ENCODE measurements around the gene MEF2D.

The MEF2D gene

GRCh38 chr1:156423422-156424352 is 76.9 kb downstream of the MEF2D start:
- Histone ChIP-seq H3K36me3 (ENCODE audit: control insufficient read depth in 5 of 5, insufficient read depth in 5 of 5, low read length in 5 of 5) (no peaks in the 10 kb centered on the region), H3K27ac (ENCODE audit: low read depth, low read length) (no peak overlapping the region)

DNA sequence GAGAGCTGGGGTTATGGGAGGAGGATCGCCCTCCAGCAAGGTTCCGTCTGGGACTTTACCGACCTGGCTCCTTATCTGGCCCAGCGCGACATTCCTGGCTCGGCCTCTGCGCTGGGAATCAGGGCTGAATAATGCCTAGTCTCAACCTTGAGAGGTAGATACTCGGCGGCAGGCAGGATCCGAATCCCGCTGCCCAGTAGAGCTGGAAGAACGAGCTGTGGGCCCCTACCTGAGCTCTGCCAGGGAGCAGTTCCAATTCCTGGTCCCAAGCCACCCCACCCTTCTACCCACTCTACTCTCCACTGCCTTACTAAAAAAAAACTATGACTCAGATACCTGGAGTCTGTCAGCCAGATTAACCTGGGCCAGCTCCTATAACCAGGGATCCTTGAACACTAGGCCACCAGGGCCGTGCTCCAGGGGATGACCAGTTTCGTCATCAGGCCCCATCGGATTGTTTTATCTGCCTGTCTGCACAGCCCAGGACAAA is 77.9 kb downstream of the MEF2D start:
- Histone ChIP-seq H3K27me3 (ENCODE audit: control insufficient read depth in 5 of 5, insufficient read depth in 4 of 5, low read length in 5 of 5) (peaks cover 37 to 76% (median 65%) of the 10 kb centered on the region in 5 donors), H3K27ac (ENCODE audit: low read depth, low read length) (no peak overlapping the region)

More at GRCh38 chr1:156423422-156424352, 76.9 kb downstream of the MEF2D start:
- H3K9me3 ChIP-seq (ENCODE audit: control insufficient read depth in 5 of 5, low read length in 5 of 5), result no peaks in the 10 kb centered on the region
- no peak overlapping the region for H3K4me3 ChIP-seq (ENCODE audit: low read depth in 1 of 5, low read length in 5 of 5)
- H3K27me3 ChIP-seq (ENCODE audit: control insufficient read depth in 5 of 5, insufficient read depth in 4 of 5, low read length in 5 of 5), result peaks cover 46 to 75% (median 64%) of the 10 kb centered on the region in 5 donors
- H3K4me1 ChIP-seq (ENCODE audit: control insufficient read depth in 5 of 5, insufficient read depth in 5 of 5, low read length in 5 of 5), result peaks cover 0 to 32% (median 26%) of the 10 kb centered on the region in 5 donors
- no peak overlapping the region for H3K9ac ChIP-seq (ENCODE audit: low read length in 5 of 5)

DNA sequence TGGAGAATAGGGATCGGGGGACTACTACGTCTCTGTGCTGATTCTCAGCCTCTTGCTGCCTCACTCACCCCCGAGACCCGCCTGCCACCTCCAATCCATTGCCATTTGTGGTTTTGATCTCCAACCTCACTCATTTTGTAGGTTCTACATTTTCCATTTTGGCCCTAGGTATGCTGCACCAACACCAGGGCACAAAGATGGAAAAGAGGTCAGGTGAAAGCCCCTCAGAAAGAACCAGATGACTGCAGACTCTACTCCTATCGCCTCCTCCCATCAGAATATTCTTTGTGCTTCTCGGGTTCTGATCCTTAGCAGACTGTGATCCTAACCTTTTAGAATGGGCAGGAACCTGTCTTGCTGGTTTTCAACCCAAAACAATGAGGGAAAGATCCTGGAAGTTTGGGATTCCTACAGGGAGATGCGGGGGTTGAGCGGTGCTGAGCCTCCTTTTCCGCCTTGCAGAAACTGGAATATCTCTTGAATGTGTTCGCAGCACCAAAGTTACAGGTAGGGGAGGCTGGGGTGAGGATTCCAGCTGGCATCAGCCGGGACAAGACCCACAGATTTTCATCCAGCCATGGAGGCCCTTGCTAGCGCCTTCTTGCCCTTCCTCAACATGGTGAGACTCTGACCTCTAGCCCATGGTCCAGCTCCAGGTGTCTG is 78.5 kb downstream of the MEF2D start:
- H3K36me3 ChIP-seq (ENCODE audit: control insufficient read depth in 5 of 5, insufficient read depth in 5 of 5, low read length in 5 of 5), result no peaks in the 10 kb centered on the region
- no peak overlapping the region for H3K27ac ChIP-seq (ENCODE audit: low read depth, low read length)
- H3K27me3 ChIP-seq (ENCODE audit: control insufficient read depth in 5 of 5, insufficient read depth in 4 of 5, low read length in 5 of 5), result peaks cover 39 to 82% (median 69%) of the 10 kb centered on the region in 5 donors
- H3K4me1 ChIP-seq (ENCODE audit: control insufficient read depth in 5 of 5, insufficient read depth in 5 of 5, low read length in 5 of 5), result peaks cover 0 to 26% (median 22%) of the 10 kb centered on the region in 5 donors
- no peak overlapping the region for H3K9ac ChIP-seq (ENCODE audit: low read length in 5 of 5)
- H3K9me3 ChIP-seq (ENCODE audit: control insufficient read depth in 5 of 5, low read length in 5 of 5), result no peaks in the 10 kb centered on the region
- H3K4me3 ChIP-seq (ENCODE audit: low read depth in 1 of 5, low read length in 5 of 5), result peak overlapping the region in 3 of 5 donors; percentile 17 to 59 (median 17)

More for the DNA sequence above, 77.9 kb downstream of the MEF2D start:
- H3K9me3 ChIP-seq (ENCODE audit: control insufficient read depth in 5 of 5, low read length in 5 of 5), result no peaks in the 10 kb centered on the region
- no peak overlapping the region for H3K4me3 ChIP-seq (ENCODE audit: low read depth in 1 of 5, low read length in 5 of 5)
- H3K9ac ChIP-seq (ENCODE audit: low read length in 5 of 5), result no peak overlapping the region
- peaks cover 0 to 26% (median 22%) of the 10 kb centered on the region in 5 donors for H3K4me1 ChIP-seq (ENCODE audit: control insufficient read depth in 5 of 5, insufficient read depth in 5 of 5, low read length in 5 of 5)
- no peaks in the 10 kb centered on the region for H3K36me3 ChIP-seq (ENCODE audit: control insufficient read depth in 5 of 5, insufficient read depth in 5 of 5, low read length in 5 of 5)

GRCh38 chr1:156421062-156421938 is 79.3 kb downstream of the MEF2D start:
- H3K36me3 ChIP-seq (ENCODE audit: control insufficient read depth in 5 of 5, insufficient read depth in 5 of 5, low read length in 5 of 5), result no peaks in the 10 kb centered on the region
- H3K4me3 ChIP-seq (ENCODE audit: low read depth in 1 of 5, low read length in 5 of 5), result peak overlapping the region in 4 of 5 donors; percentile 17 to 59 (median 35)
- H3K27ac ChIP-seq (ENCODE audit: low read depth, low read length), result no peak overlapping the region
- peaks cover 0 to 26% (median 22%) of the 10 kb centered on the region in 5 donors for H3K4me1 ChIP-seq (ENCODE audit: control insufficient read depth in 5 of 5, insufficient read depth in 5 of 5, low read length in 5 of 5)
- peaks cover 46 to 87% (median 73%) of the 10 kb centered on the region in 5 donors for H3K27me3 ChIP-seq (ENCODE audit: control insufficient read depth in 5 of 5, insufficient read depth in 4 of 5, low read length in 5 of 5)
- H3K9ac ChIP-seq (ENCODE audit: low read length in 5 of 5), result peak overlapping the region in 1 of 5 donors; percentile 41
- no peaks in the 10 kb centered on the region for H3K9me3 ChIP-seq (ENCODE audit: control insufficient read depth in 5 of 5, low read length in 5 of 5)

GRCh38 chr1:156420205-156421061 is 80.1 kb downstream of the MEF2D start:
- Histone ChIP-seq H3K9ac (ENCODE audit: low read length in 5 of 5) (peak overlapping the region in 1 of 5 donors; percentile 10), H3K27me3 (ENCODE audit: control insufficient read depth in 5 of 5, insufficient read depth in 4 of 5, low read length in 5 of 5) (peaks cover 50 to 88% (median 73%) of the 10 kb centered on the region in 5 donors), H3K9me3 (ENCODE audit: control insufficient read depth in 5 of 5, low read length in 5 of 5) (no peaks in the 10 kb centered on the region), H3K4me1 (ENCODE audit: control insufficient read depth in 5 of 5, insufficient read depth in 5 of 5, low read length in 5 of 5) (peaks cover 0 to 26% (median 22%) of the 10 kb centered on the region in 5 donors), H3K27ac (ENCODE audit: low read depth, low read length) (no peak overlapping the region), H3K4me3 (ENCODE audit: low read depth in 1 of 5, low read length in 5 of 5) (peak overlapping the region in 4 of 5 donors; percentile 6 to 59 (median 34)), H3K36me3 (ENCODE audit: control insufficient read depth in 5 of 5, insufficient read depth in 5 of 5, low read length in 5 of 5) (no peaks in the 10 kb centered on the region)

DNA sequence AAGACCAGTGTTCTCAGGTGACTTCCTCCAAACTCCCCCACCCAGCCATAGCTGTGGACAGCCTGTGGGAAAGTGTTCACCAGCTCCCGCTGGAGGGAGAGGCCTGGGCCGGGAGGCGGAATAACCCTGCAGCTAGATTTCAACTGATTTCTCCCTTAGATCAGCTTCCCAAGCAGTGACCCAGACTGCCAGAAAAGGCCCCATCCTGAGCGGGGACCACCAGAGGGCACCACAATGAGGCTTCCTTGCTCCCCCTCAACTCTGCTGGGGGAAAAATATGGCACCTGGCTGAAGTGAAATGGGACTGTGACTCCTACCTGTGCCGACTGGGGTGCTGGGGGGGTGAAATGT is 80.7 kb downstream of the MEF2D start:
- no peak overlapping the region for H3K9ac ChIP-seq (ENCODE audit: low read length in 5 of 5)
- no peaks in the 10 kb centered on the region for H3K9me3 ChIP-seq (ENCODE audit: control insufficient read depth in 5 of 5, low read length in 5 of 5)
- peaks cover 56 to 91% (median 75%) of the 10 kb centered on the region in 5 donors for H3K27me3 ChIP-seq (ENCODE audit: control insufficient read depth in 5 of 5, insufficient read depth in 4 of 5, low read length in 5 of 5)
- H3K4me1 ChIP-seq (ENCODE audit: control insufficient read depth in 5 of 5, insufficient read depth in 5 of 5, low read length in 5 of 5), result peaks cover 0 to 26% (median 22%) of the 10 kb centered on the region in 5 donors
- no peaks in the 10 kb centered on the region for H3K36me3 ChIP-seq (ENCODE audit: control insufficient read depth in 5 of 5, insufficient read depth in 5 of 5, low read length in 5 of 5)
- H3K27ac ChIP-seq (ENCODE audit: low read depth, low read length), result no peak overlapping the region
- H3K4me3 ChIP-seq (ENCODE audit: low read depth in 1 of 5, low read length in 5 of 5), result peak overlapping the region in 2 of 5 donors; percentile 24 to 59

- H3K9me3 ChIP-seq (ENCODE audit: control insufficient read depth in 5 of 5, low read length in 5 of 5), result peaks cover 0 to 3% (median 0%) of the 10 kb centered on the region in 5 donors
- H3K9ac ChIP-seq (ENCODE audit: low read length in 5 of 5), result no peak overlapping the region
- H3K27me3 ChIP-seq (ENCODE audit: control insufficient read depth in 5 of 5, insufficient read depth in 4 of 5, low read length in 5 of 5), result peaks cover 56 to 95% (median 84%) of the 10 kb centered on the region in 5 donors
- no peak overlapping the region for H3K27ac ChIP-seq (ENCODE audit: low read depth, low read length)
- H3K4me3 ChIP-seq (ENCODE audit: low read depth in 1 of 5, low read length in 5 of 5), result no peak overlapping the region
- H3K4me1 ChIP-seq (ENCODE audit: control insufficient read depth in 5 of 5, insufficient read depth in 5 of 5, low read length in 5 of 5), result peaks cover 0 to 26% (median 22%) of the 10 kb centered on the region in 5 donors
- no peaks in the 10 kb centered on the region for H3K36me3 ChIP-seq (ENCODE audit: control insufficient read depth in 5 of 5, insufficient read depth in 5 of 5, low read length in 5 of 5)
Measured at GRCh38 chr1:156418416-156419070, 82.0 kb downstream of the MEF2D start.

- peaks cover 61 to 89% (median 80%) of the 10 kb centered on the region in 5 donors for H3K27me3 ChIP-seq (ENCODE audit: control insufficient read depth in 5 of 5, insufficient read depth in 4 of 5, low read length in 5 of 5)
- H3K9ac ChIP-seq (ENCODE audit: low read length in 5 of 5), result no peak overlapping the region
- H3K27ac ChIP-seq (ENCODE audit: low read depth, low read length), result no peak overlapping the region
- no peak overlapping the region for H3K4me3 ChIP-seq (ENCODE audit: low read depth in 1 of 5, low read length in 5 of 5)
- peaks cover 0 to 26% (median 22%) of the 10 kb centered on the region in 5 donors for H3K4me1 ChIP-seq (ENCODE audit: control insufficient read depth in 5 of 5, insufficient read depth in 5 of 5, low read length in 5 of 5)
- H3K9me3 ChIP-seq (ENCODE audit: control insufficient read depth in 5 of 5, low read length in 5 of 5), result peaks cover 0 to 3% (median 0%) of the 10 kb centered on the region in 5 donors
- no peaks in the 10 kb centered on the region for H3K36me3 ChIP-seq (ENCODE audit: control insufficient read depth in 5 of 5, insufficient read depth in 5 of 5, low read length in 5 of 5)
Measured at GRCh38 chr1:156417401-156418020, 83.1 kb downstream of the MEF2D start.

Measured in subcutaneous abdominal adipose tissue (tissue), 5 donors.